Heart right ventricle (tissue), 16 donors: ENCODE measurements around the gene ABCA4. TPM values are rescaled to one million over a fixed set of nuclear protein-coding genes. Genes with fewer than 3 reads are reported as not detected.

Experiments used
- ATAC-seq, 8 donors: fragments of 200-7000 bp; cut with Tn5 transposase; one replicate each; pipeline ENCODE4 v1.9.1; 2020; ENCODE audit warnings: mild to moderate bottlenecking in 8 of 8, moderate library complexity in 8 of 8, moderate number of reproducible peaks in 1 of 8
- DNase-seq, 2 donors: peaks; one replicate each; pipeline ENCODE4 v3.0.0-alpha.2; 2020
- H3K27ac ChIP-seq, 10 donors: fragments of 200-600 bp; sonication (generic) in 2 of 10; one replicate each; pipeline versions ENCODE4 v1.5.0 to v1.8.0; 2020 to 2022; ENCODE audit warnings: mild to moderate bottlenecking in 3 of 10
- H3K27me3 ChIP-seq, 7 donors: fragments of 200-600 bp; one replicate each; pipeline ENCODE4 v1.8.0; 2021 to 2022; ENCODE audit warnings: mild to moderate bottlenecking in 2 of 7
- H3K36me3 ChIP-seq, 9 donors: fragments of 200-600 bp; sonication (generic) in 1 of 9; one replicate each; pipeline versions ENCODE4 v1.5.0 to v1.8.0; 2020 to 2022; ENCODE audit warnings: mild to moderate bottlenecking in 2 of 9
- H3K4me1 ChIP-seq, 9 donors: fragments of 200-600 bp; sonication (generic) in 1 of 9; one replicate each; pipeline versions ENCODE4 v1.5.0 to v1.8.0; 2020 to 2022; ENCODE audit warnings: mild to moderate bottlenecking in 4 of 9
- H3K4me3 ChIP-seq, 10 donors: fragments of 200-600 bp; sonication (generic) in 2 of 10; one replicate each; pipeline versions ENCODE4 v1.5.0 to v1.8.0; 2020 to 2022; ENCODE audit warnings: mild to moderate bottlenecking in 7 of 10, moderate library complexity in 2 of 10
- H3K9me3 ChIP-seq, 11 donors: fragments of 200-600 bp in 10 of 11; sonication (generic) in 2 of 11; one replicate each; pipeline versions ENCODE4 v1.5.0 to v1.8.0; 2013 to 2022; ENCODE audit warnings: mild to moderate bottlenecking in 2 of 11, control low read depth in 1 of 11, moderate library complexity in 1 of 11
- CTCF ChIP-seq, 9 donors: fragments of 200-600 bp; sonication (generic) in 2 of 9; IDR thresholded peaks; one replicate each; pipeline versions ENCODE4 v1.5.0 to v1.8.0; 2021 to 2022; ENCODE audit warnings: antibody characterized with exemption in 9 of 9, mild to moderate bottlenecking in 5 of 9, moderate library complexity in 1 of 9
- whole genome bisulfite sequencing, 2 donors: extraction: QIAGEN DNeasy Blood & Tissue Kit; methylation state at CpG; one replicate each; pipeline ENCODE4 v1.1.7; 2013; ENCODE audit warnings: inconsistent platforms in 1 of 2; 5-methylcytosine and 5-hydroxymethylcytosine counted together
- intact Hi-C, 10 donors: fragments of 100-400 bp; cut with DNase I; formaldehyde crosslinking; loops; one replicate each; pipeline versions ENCODE4 v1.11.1 to v1.14.2; 2022
- polyA plus RNA-seq, 2 donors: library from polyadenylated mRNA; stranded (reverse); fragments of 200-250 nt; gene quantifications; one replicate each; pipeline ENCODE4 v1.2.3, GENCODE V29; 2013
- total RNA-seq, 10 donors: library from RNA; stranded (reverse); fragmentation: NEBNext Ultra II Directional in 3 of 10; extraction: Animal tissue kit (Norgen Biotek cat#: 25700) in 3 of 10; gene quantifications; one replicate each; pipeline versions ENCODE4 v1.2.1 to v1.2.4, GENCODE V29; 2021 to 2023
- donor health status: Arrhythmogenic right ventricular cardiomyopathy.
- donor health status: ischemic (EF 13 %, LVEDD 7.1; RV severe dilation, severe dysfunction).
- donor health status: healthy with polysubstance abuse.
- donor health status: DM: no; HTN: yes; CAD: no.
- donor health status: DM: no; HTN: no; CAD: no.
- donor health status: ischemic (EF 25% LVEDD 6.9; RV normal size, moderate dysfunction).
- donor health status: ischemic (EF 25% LVEDD 5.7; RV mildly dilated, moderate dysfunction).
- donor health status: healthy.
- donor health status: DM: yes; HTN: yes; CAD: no.
- donor health status: Ischemic cardiomyopathy.
- donor health status: ischemic (EF 35%, LVEDD 5.7; RV mildly dilated, moderate dysfunction).
- donor health status: nonischemic (EF 11% LVEDD 7.7; RV severe dilation, severe dysfunction).
- donor health status: DM: yes; HTN: yes; CAD: no.
- donor health status: PGD.
- donor health status: ischemic (EF 29% LVEDD 5.4; RV normal size, mild dysfunction).
- donor health status: nonischemic (EF 23%, LVEDD 6.1; RV moderate dilation, normal function).

ABCA4 gene
- total and polyA plus RNA-seq, 12 donors = 0.05 to 0.66 (median 0.21) TPM

- TF ChIP-seq CTCF (IDR thresholded peaks at IDR 0.05) = no peak
- 88 to 92% methylated on average over 1 of the region's 1 CpG for WGBS, 2 donors
- DNase-seq (no peak), ATAC-seq (no peak)
- Histone ChIP-seq H3K36me3 (no peaks in the 10 kb centered on the region), H3K4me1 (peaks cover 0 to 23% (median 11%) of the 10 kb centered on the region in 9 donors), H3K4me3 (no peak overlapping the region), H3K27me3 (no peaks in the 10 kb centered on the region), H3K9me3 (no peaks in the 10 kb centered on the region), H3K27ac (no peak overlapping the region)
- intact Hi-C loops = no loop called here
These were observed 143.4 kb downstream of the ABCA4 start for GRCh38 chr1:93977598-93977945.

- H3K4me3 ChIP-seq = no peak overlapping the region
- no peak for ATAC-seq
- TF ChIP-seq CTCF (IDR thresholded peaks at IDR 0.05) = no peak
- intact Hi-C loops = no loop called here
- DNase-seq = no peak
- no peaks in the 10 kb centered on the region for H3K27me3 ChIP-seq
- H3K27ac ChIP-seq = no peak overlapping the region
- H3K36me3 ChIP-seq = no peaks in the 10 kb centered on the region
- peaks cover 0 to 23% (median 11%) of the 10 kb centered on the region in 9 donors for H3K4me1 ChIP-seq
- no peaks in the 10 kb centered on the region for H3K9me3 ChIP-seq
These were observed 144.0 kb downstream of the ABCA4 start for GRCh38 chr1:93976711-93977597.

GRCh38 chr1:93976291-93976690, 144.7 kb downstream of the ABCA4 start:
- H3K36me3 ChIP-seq = no peaks in the 10 kb centered on the region
- no peaks in the 10 kb centered on the region for H3K27me3 ChIP-seq
- intact Hi-C loops = no loop called here
- H3K27ac ChIP-seq = no peak overlapping the region
- WGBS, 2 donors = 54 to 94% methylated on average over 2 of the region's 2 CpGs
- no peak overlapping the region for H3K4me3 ChIP-seq
- peaks cover 0 to 23% (median 11%) of the 10 kb centered on the region in 9 donors for H3K4me1 ChIP-seq
- no peaks in the 10 kb centered on the region for H3K9me3 ChIP-seq
- no peak for ATAC-seq
- TF ChIP-seq CTCF (IDR thresholded peaks at IDR 0.05) = no peak
- DNase-seq = no peak

GRCh38 chr1:93972341-93972740, 148.6 kb downstream of the ABCA4 start:
- ATAC-seq (no peak), DNase-seq (no peak)
- no peaks in the 10 kb centered on the region for H3K9me3 ChIP-seq
- 50 to 65% methylated on average over 2 of the region's 2 CpGs for WGBS, 2 donors
- H3K4me1 ChIP-seq = peaks cover 0 to 4% (median 0%) of the 10 kb centered on the region in 9 donors
- TF ChIP-seq CTCF (IDR thresholded peaks at IDR 0.05) = no peak
- intact Hi-C loops = no loop called here
- H3K4me3 ChIP-seq = no peak overlapping the region
- H3K36me3 ChIP-seq = no peaks in the 10 kb centered on the region
- H3K27me3 ChIP-seq = no peaks in the 10 kb centered on the region
- H3K27ac ChIP-seq = no peak overlapping the region
